Skeletal muscle tissue (tissue), 4 donors: ENCODE data around the gene UBL7. TPM values are rescaled to one million over a fixed set of nuclear protein-coding genes. Genes with fewer than 3 reads are reported as not detected.

Experiments used
- H3K27ac ChIP-seq: one replicate; pipeline ENCODE4 v1.7.0; 2013; ENCODE audit warnings: mild to moderate bottlenecking, low read depth, low read length, inconsistent platforms
- H3K27me3 ChIP-seq, 3 donors: one replicate each; pipeline ENCODE4 v1.7.0; 2013; ENCODE audit warnings: low read length in 3 of 3; ENCODE audit not compliant: control insufficient read depth in 3 of 3, insufficient read depth in 3 of 3
- H3K36me3 ChIP-seq, 3 donors: one replicate each; pipeline ENCODE4 v1.7.0; 2013; ENCODE audit warnings: low read length in 3 of 3; ENCODE audit not compliant: control insufficient read depth in 3 of 3, insufficient read depth in 3 of 3
- H3K4me1 ChIP-seq, 3 donors: one replicate each; pipeline ENCODE4 v1.7.0; 2013; ENCODE audit warnings: low read length in 3 of 3, mild to moderate bottlenecking in 3 of 3; ENCODE audit not compliant: control insufficient read depth in 3 of 3, insufficient read depth in 3 of 3
- H3K4me3 ChIP-seq, 3 donors: one replicate each; pipeline ENCODE4 v1.7.0; 2013; ENCODE audit warnings: low read length in 3 of 3
- H3K9ac ChIP-seq, 3 donors: one replicate each; pipeline ENCODE4 v1.7.0; 2013; ENCODE audit warnings: low read length in 3 of 3, mild to moderate bottlenecking in 3 of 3, moderate library complexity in 2 of 3, low read depth in 1 of 3
- H3K9me3 ChIP-seq, 3 donors: one replicate each; pipeline ENCODE4 v1.7.0; 2013; ENCODE audit warnings: low read length in 3 of 3; ENCODE audit not compliant: control insufficient read depth in 3 of 3
- total RNA-seq: library from RNA; depleted of rRNA; stranded (reverse); fragments of >200 nt; gene quantifications from one replicate; pipeline ENCODE4 v1.2.3, GENCODE V29; 2014
- donor health status: Osteomylitis.

The UBL7 gene
- total RNA-seq, 1 donor from 2014 or later = 23.0 TPM

DNA sequence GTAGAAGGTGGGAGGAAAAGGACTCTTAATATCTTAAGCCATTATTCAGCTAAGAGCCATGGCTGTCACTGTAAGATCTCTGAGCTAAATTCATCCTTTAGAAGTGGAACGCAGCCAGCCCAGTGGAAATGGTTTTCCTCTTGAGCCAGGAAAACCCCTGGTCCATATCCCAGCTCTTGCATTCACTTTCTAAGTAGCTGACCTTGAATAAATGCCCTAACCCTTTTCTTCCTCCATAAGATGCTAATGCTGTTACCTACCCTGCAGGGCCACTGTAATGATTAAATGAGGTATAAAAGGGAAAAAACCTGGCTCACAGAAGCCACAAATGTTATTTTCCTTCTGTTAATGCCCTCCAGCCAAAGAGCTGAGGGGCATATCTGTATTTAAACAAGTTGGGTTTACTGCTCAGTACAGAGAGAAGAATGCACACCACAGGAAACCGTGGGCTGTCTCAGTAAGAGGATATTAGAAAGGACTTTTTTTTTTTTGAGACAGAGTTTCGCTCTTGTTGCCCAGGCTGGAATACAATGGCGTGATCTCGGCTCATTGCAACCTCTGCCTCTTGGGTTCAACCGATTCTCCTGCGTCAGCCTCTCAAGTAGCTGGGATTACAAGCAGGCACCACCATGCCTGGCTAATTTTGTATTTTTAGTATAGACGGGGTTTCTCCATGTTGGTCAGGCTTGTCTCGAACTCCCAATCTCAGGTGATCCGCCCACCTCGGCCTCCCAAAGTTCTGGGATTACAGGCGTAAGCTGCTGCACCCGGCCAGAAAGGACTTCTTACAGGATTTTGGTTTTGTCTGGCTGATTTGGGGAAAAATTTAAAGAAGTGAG is 6.8 kb downstream of the UBL7 start:
- Histone ChIP-seq H3K9me3 (no peaks in the 10 kb centered on the region), H3K4me1 (peaks cover 0 to 8% (median 0%) of the 10 kb centered on the region in 3 donors), H3K9ac (no peak overlapping the region), H3K36me3 (peaks cover 43 to 66% (median 57%) of the 10 kb centered on the region in 3 donors), H3K4me3 (no peak overlapping the region), H3K27ac (no peak overlapping the region), H3K27me3 (no peaks in the 10 kb centered on the region)

- Histone ChIP-seq H3K27me3 (no peaks in the 10 kb centered on the region), H3K36me3 (peaks cover 58 to 78% (median 73%) of the 10 kb centered on the region in 3 donors), H3K9me3 (no peaks in the 10 kb centered on the region), H3K9ac (no peak overlapping the region), H3K27ac (no peak overlapping the region), H3K4me1 (peaks cover 0 to 8% (median 0%) of the 10 kb centered on the region in 3 donors), H3K4me3 (no peak overlapping the region)
Measured at GRCh38 chr15:74451861-74452835, 8.8 kb downstream of the UBL7 start.

GRCh38 chr15:74451322-74451721 is 9.6 kb downstream of the UBL7 start:
- Histone ChIP-seq H3K36me3 (peaks cover 63 to 79% (median 73%) of the 10 kb centered on the region in 3 donors), H3K27me3 (no peaks in the 10 kb centered on the region), H3K27ac (no peak overlapping the region), H3K9me3 (no peaks in the 10 kb centered on the region), H3K4me3 (no peak overlapping the region), H3K4me1 (peaks cover 0 to 8% (median 0%) of the 10 kb centered on the region in 3 donors), H3K9ac (no peak overlapping the region)

DNA sequence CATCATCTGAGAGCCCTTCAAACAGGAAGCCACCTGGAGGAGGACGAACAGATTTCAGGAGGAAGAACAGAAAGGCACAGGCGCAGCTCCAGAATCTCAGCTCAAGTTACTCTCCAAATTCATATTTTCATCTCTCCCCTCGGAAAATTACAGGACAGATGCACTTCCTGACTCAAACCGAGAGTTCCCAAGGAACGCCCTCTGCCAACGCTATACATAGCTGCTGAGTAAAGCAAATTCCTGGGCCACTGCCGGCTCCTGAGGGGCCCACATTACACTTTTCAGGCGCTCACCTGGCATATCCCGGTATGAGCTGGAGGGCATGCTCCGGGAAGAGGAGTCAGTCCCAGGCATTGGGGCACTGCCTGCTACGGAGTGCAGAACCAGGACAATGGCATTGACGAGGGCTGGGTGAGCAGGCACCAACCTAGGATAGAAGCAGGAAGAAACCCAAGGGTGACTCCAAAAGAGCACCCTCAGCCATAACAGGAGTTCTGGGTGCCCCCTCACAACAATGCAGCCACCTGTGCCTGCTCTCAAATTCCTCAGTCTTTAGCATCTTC is 11.2 kb downstream of the UBL7 start:
- H3K27ac ChIP-seq = no peak overlapping the region
- H3K9me3 ChIP-seq = no peaks in the 10 kb centered on the region
- H3K9ac ChIP-seq = no peak overlapping the region
- peaks cover 76 to 85% (median 81%) of the 10 kb centered on the region in 3 donors for H3K36me3 ChIP-seq
- no peak overlapping the region for H3K4me3 ChIP-seq
- peaks cover 0 to 9% (median 0%) of the 10 kb centered on the region in 3 donors for H3K4me1 ChIP-seq
- no peaks in the 10 kb centered on the region for H3K27me3 ChIP-seq

GRCh38 chr15:74449095-74449494 is 11.9 kb downstream of the UBL7 start:
- no peaks in the 10 kb centered on the region for H3K27me3 ChIP-seq
- peaks cover 0 to 14% (median 0%) of the 10 kb centered on the region in 3 donors for H3K4me1 ChIP-seq
- peaks cover 79 to 82% (median 82%) of the 10 kb centered on the region in 3 donors for H3K36me3 ChIP-seq
- no peak overlapping the region for H3K27ac ChIP-seq
- no peak overlapping the region for H3K4me3 ChIP-seq
- no peaks in the 10 kb centered on the region for H3K9me3 ChIP-seq
- no peak overlapping the region for H3K9ac ChIP-seq

GRCh38 chr15:74445816-74446763 is 14.9 kb downstream of the UBL7 start:
- no peak overlapping the region for H3K9ac ChIP-seq
- H3K36me3 ChIP-seq = peaks cover 58 to 63% (median 61%) of the 10 kb centered on the region in 3 donors
- no peak overlapping the region for H3K27ac ChIP-seq
- H3K27me3 ChIP-seq = no peaks in the 10 kb centered on the region
- peaks cover 3 to 26% (median 19%) of the 10 kb centered on the region in 3 donors for H3K4me1 ChIP-seq
- H3K9me3 ChIP-seq = no peaks in the 10 kb centered on the region
- H3K4me3 ChIP-seq = no peak overlapping the region

GRCh38 chr15:74444106-74445062 is 16.6 kb downstream of the UBL7 start:
- no peak overlapping the region for H3K9ac ChIP-seq
- no peak overlapping the region for H3K27ac ChIP-seq
- peaks cover 3 to 29% (median 23%) of the 10 kb centered on the region in 3 donors for H3K4me1 ChIP-seq
- H3K4me3 ChIP-seq = no peak overlapping the region
- no peaks in the 10 kb centered on the region for H3K9me3 ChIP-seq
- H3K36me3 ChIP-seq = peaks cover 41 to 48% (median 48%) of the 10 kb centered on the region in 3 donors
- H3K27me3 ChIP-seq = no peaks in the 10 kb centered on the region

DNA sequence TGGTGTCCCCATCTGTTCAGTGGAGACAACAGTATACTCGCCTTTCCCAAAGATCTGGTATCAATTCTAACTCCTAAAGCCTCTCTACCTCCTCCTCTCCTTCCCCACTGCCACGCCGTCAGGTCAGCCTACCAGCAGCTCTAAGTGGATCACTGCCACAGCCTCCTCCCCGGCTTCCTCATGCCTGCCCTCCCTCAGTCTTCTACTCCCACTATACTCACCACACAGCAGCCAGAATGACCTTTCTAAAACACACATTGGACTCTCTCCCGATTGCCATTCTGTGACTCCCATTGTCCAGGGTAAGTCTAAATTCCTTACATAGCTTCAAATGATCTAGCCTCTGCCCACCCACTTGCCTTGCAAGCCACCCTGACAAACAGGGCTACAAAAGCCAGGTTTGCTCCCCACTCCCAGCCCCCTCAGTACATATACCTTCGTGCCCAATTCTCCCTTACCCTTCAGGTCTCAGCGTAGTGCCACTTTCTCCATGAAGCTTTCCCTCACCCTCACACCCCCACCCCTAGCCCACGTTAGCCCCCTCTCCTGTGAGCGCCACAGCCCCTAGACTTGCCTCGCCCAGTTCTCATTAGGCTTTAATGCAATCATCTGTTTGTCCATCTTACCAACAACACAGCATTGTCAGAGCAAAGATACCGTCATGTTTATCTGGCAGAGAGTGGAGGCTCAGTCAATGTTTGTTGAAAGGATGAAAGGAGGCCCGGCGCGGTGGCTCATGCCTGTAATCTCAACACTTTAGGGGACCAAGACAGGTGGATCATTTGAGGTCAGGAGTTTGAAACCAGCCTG is 17.7 kb downstream of the UBL7 start:
- Histone ChIP-seq H3K9me3 (no peaks in the 10 kb centered on the region), H3K27ac (no peak overlapping the region), H3K27me3 (no peaks in the 10 kb centered on the region), H3K4me3 (no peak overlapping the region), H3K4me1 (peaks cover 3 to 29% (median 23%) of the 10 kb centered on the region in 3 donors), H3K36me3 (peaks cover 30 to 37% (median 37%) of the 10 kb centered on the region in 3 donors), H3K9ac (no peak overlapping the region)
